Endothelial cell of umbilical vein (primary cell): ENCODE measurements around the gene YARS2. TPM values are rescaled to one million over a fixed set of nuclear protein-coding genes. Genes with fewer than 3 reads are reported as not detected.

Experiments
- BruUV-seq: library from RNA; stranded (reverse); fragments of 400-500 nt; replicated peaks from 2 replicates; lab custom pipeline; 2021; lab: Mats Ljungman, UMichigan
- CTCF ChIA-PET: fragments of 300-600, 350-600 bp; sonication (Branson Sonifier 250); formaldehyde crosslinking; loops from one replicate; lab custom pipeline; 2021; ENCODE audit warnings: antibody characterized with exemption, inconsistent platforms; lab: Charles Lee
- POLR2A ChIA-PET: fragments of 300-600, 350-600 bp; sonication (Branson Sonifier 250); formaldehyde crosslinking; loops from one replicate; lab custom pipeline; 2021; ENCODE audit warnings: antibody characterized with exemption, inconsistent platforms; lab: Charles Lee
- DNase-seq: peaks from one replicate; pipeline ENCODE4 v3.0.0-alpha.2; 2011; ENCODE audit warnings: low read depth, low spot score
- FAIRE-seq: peaks from 2 replicates; lab custom pipeline; 2011; peaks lifted over from hg19 to GRCh38; lab: Jason Lieb, UNC
- H2AFZ ChIP-seq: 2 replicates; pipeline ENCODE4 v1.6.0; 2012; ENCODE audit warnings: low read depth, low read length, control low read depth, inconsistent platforms
- H3K27ac ChIP-seq: 2 replicates; pipeline ENCODE4 v1.5.1; 2011; ENCODE audit warnings: low read depth, mild to moderate bottlenecking, control low read depth, low read length, moderate library complexity; ENCODE audit not compliant: insufficient read depth
- H3K27me3 ChIP-seq, 2 experiments: 2 replicates each; pipeline versions ENCODE4 v1.6.0 to v1.6.1; 2011; ENCODE audit warnings: low read length in 2 of 2, mixed read lengths in 1 of 2; ENCODE audit not compliant: control insufficient read depth in 2 of 2, insufficient read depth in 2 of 2
- H3K36me3 ChIP-seq, 2 experiments: 2 replicates in 1 of 2; 3 replicates in 1 of 2; pipeline ENCODE4 v1.5.1; 2011; ENCODE audit warnings: low read length in 2 of 2, mild to moderate bottlenecking in 1 of 2, moderate library complexity in 1 of 2; ENCODE audit not compliant: control insufficient read depth in 2 of 2, insufficient read depth in 2 of 2; ENCODE audit errors: extremely low read depth in 1 of 2
- H3K4me1 ChIP-seq: 3 replicates; pipeline ENCODE4 v1.5.1; 2011; ENCODE audit warnings: mild to moderate bottlenecking, low read length; ENCODE audit not compliant: control insufficient read depth, insufficient read depth; ENCODE audit errors: extremely low read depth
- H3K4me2 ChIP-seq: 2 replicates; pipeline ENCODE4 v1.6.1; 2011; ENCODE audit warnings: low read length, control low read depth, mixed read lengths; ENCODE audit not compliant: insufficient read depth
- H3K4me3 ChIP-seq, 3 experiments: fragments of 200-600 bp in 1 of 3; sonication (generic), shearing (Covaris generic) in 1 of 3; replicated peaks in 1 of 3; 2 replicates each; pipeline ENCODE4 v1.5.1; 2011 to 2016; ENCODE audit warnings: control low read depth in 3 of 3, low read length in 3 of 3, mild to moderate bottlenecking in 2 of 3, inconsistent platforms in 1 of 3, low read depth in 1 of 3, moderate library complexity in 1 of 3; ENCODE audit not compliant: insufficient read depth in 1 of 3
- H3K79me2 ChIP-seq: 2 replicates; pipeline ENCODE4 v1.6.0; 2012; ENCODE audit warnings: low read length, inconsistent platforms; ENCODE audit not compliant: control insufficient read depth, insufficient read depth
- H3K9ac ChIP-seq: replicated peaks from 2 replicates; pipeline ENCODE3; 2011; ENCODE audit warnings: low read length, control low read depth; ENCODE audit not compliant: insufficient read depth; ENCODE audit errors: extremely low read depth
- H3K9me1 ChIP-seq: replicated peaks from 3 replicates; pipeline ENCODE4 v1.6.0; 2011; ENCODE audit warnings: mild to moderate bottlenecking, low read length; ENCODE audit not compliant: control insufficient read depth, insufficient read depth; ENCODE audit errors: extremely low read depth
- H3K9me3 ChIP-seq: replicated peaks from 2 replicates; pipeline ENCODE4 v1.5.1; 2012; ENCODE audit warnings: low read length, inconsistent platforms; ENCODE audit not compliant: control insufficient read depth, insufficient read depth
- H4K20me1 ChIP-seq: replicated peaks from 2 replicates; pipeline ENCODE3; 2011; ENCODE audit warnings: mild to moderate bottlenecking, low read length; ENCODE audit not compliant: control insufficient read depth, insufficient read depth; ENCODE audit errors: extremely low read depth
- CTCF ChIP-seq, 2 donors: IDR thresholded peaks; 1 replicate in 1 of 2; 2 replicates in 1 of 2; pipeline ENCODE4 v1.5.1; 2011; ENCODE audit warnings: low read length in 2 of 2, mild to moderate bottlenecking in 2 of 2, moderate library complexity in 2 of 2, control low read depth in 1 of 2, inconsistent platforms in 1 of 2, low read depth in 1 of 2; ENCODE audit not compliant: insufficient read depth in 1 of 2; ENCODE audit errors: extremely low read depth in 1 of 2
- EZH2 ChIP-seq: IDR thresholded peaks from 2 replicates; pipeline ENCODE4 v1.6.1; 2012; ENCODE audit warnings: borderline replicate concordance, low read depth, mild to moderate bottlenecking, moderate library complexity, low read length, inconsistent platforms; ENCODE audit not compliant: severe bottlenecking
- FOS ChIP-seq: IDR thresholded peaks from 2 replicates; pipeline ENCODE4 v1.6.1; 2011; ENCODE audit warnings: mild to moderate bottlenecking, low read length, moderate library complexity, borderline replicate concordance; ENCODE audit not compliant: insufficient read depth
- GATA2 ChIP-seq: IDR thresholded peaks from 2 replicates; pipeline ENCODE4 v1.7.0; 2011; ENCODE audit warnings: low read depth, mild to moderate bottlenecking, moderate library complexity, mixed read lengths, low read length; ENCODE audit not compliant: insufficient read length, insufficient read depth
- JUN ChIP-seq: IDR thresholded peaks from 2 replicates; pipeline ENCODE4 v1.6.1; 2011; ENCODE audit warnings: borderline replicate concordance, low read depth; ENCODE audit not compliant: insufficient read length, insufficient read depth
- MAX ChIP-seq: IDR thresholded peaks from 2 replicates; pipeline ENCODE4 v1.6.1; 2011; ENCODE audit not compliant: insufficient read depth, insufficient read length
- MYC ChIP-seq: IDR thresholded peaks from one replicate; pipeline ENCODE4 v1.6.1; 2011; ENCODE audit warnings: mild to moderate bottlenecking, low read depth, low read length
- POLR2A ChIP-seq: IDR thresholded peaks from 2 replicates; pipeline ENCODE4 v1.6.1; 2012; ENCODE audit warnings: low read depth, mild to moderate bottlenecking, control low read depth, low read length
- POLR2AphosphoS5 ChIP-seq: IDR thresholded peaks from 2 replicates; pipeline ENCODE4 v1.6.1; 2012; ENCODE audit warnings: low read depth, mild to moderate bottlenecking, control low read depth, low read length, moderate library complexity; ENCODE audit not compliant: insufficient read depth
- dilution Hi-C: fragments of 300-500 bp; cut with MboI; formaldehyde crosslinking; loops from one replicate; pipeline ENCODE4 v1.15.0; 2019; ENCODE audit warnings: low sequenced_read_pairs; ENCODE audit not compliant: extremely low pct_ligation_motif_present
- intact Hi-C: fragments of 100-400 bp; cut with micrococcal nuclease; formaldehyde crosslinking; loops from one replicate; pipeline ENCODE4 v1.10.0; 2022
- polyA plus RNA-seq, 4 experiments: library from polyadenylated mRNA; depleted of rRNA in 3 of 4; stranded (reverse) in 3 of 4; unstranded in 1 of 4; fragments of >200 nt; gene quantifications; 2 replicates each; pipeline versions ENCODE4 v1.2.1 to v1.2.3, GENCODE V29; 2011 to 2012; ENCODE audit warnings: missing spikeins in 1 of 4
- total RNA-seq: library from RNA; stranded (reverse); gene quantifications from 2 replicates; pipeline ENCODE4 v1.2.3, GENCODE V29; 2021

The YARS2 gene
- total and polyA plus RNA-seq, 2 donors (not counting 3 experiments of a cell fraction or from before 2014, with no cell fraction given), result 24.6 to 26.8 TPM

GRCh38 chr12:32773691-32774090, 18.0 kb upstream of the YARS2 start:
- no peaks in the 10 kb centered on the region for H3K4me1 ChIP-seq
- POLR2A ChIA-PET, result no interaction called here
- H3K27ac ChIP-seq, result no peak overlapping the region
- no peak overlapping the region for H3K4me2 ChIP-seq
- H3K9me1 ChIP-seq, result no peaks in the 10 kb centered on the region
- no peak overlapping the region for H3K9ac ChIP-seq
- CTCF ChIA-PET, result interaction anchor here (1.0 to 1.7 kb wide), 3 partner anchors 13 to 174 kb away, joined by 3 to 4 read pairs (median 4); no protein-coding TSS in a partner anchor
- FAIRE-seq (no peak), DNase-seq (no peak)
- no peaks in the 10 kb centered on the region for H3K36me3 ChIP-seq
- H2AFZ ChIP-seq, result no peak overlapping the region
- H3K79me2 ChIP-seq, result no peaks in the 10 kb centered on the region
- intact Hi-C loops (no loop called here), dilution Hi-C loops (no loop called here)
- BruUV-seq, result no TSS peak
- no peaks in the 10 kb centered on the region for H4K20me1 ChIP-seq
- no peak overlapping the region for H3K4me3 ChIP-seq
- TF ChIP-seq POLR2A (no peak), POLR2AphosphoS5 (no peak), FOS (no peak), EZH2 (no peak), JUN (no peak), MYC (no peak), MAX (no peak), CTCF (IDR thresholded peaks at IDR 0.05; ENCODE audit: extremely low read depth in 1 of 2, insufficient read depth in 1 of 2, low read depth in 1 of 2, low read length in 2 of 2) (no peak), GATA2 (no peak)
- H3K27me3 ChIP-seq, result peaks cover 10 to 11% of the 10 kb centered on the region in 2 experiments
- H3K9me3 ChIP-seq, result no peaks in the 10 kb centered on the region
